Caki2 (cell line): ENCODE results near the gene TACR2. TPM values are rescaled to one million over a fixed set of nuclear protein-coding genes. Genes with fewer than 3 reads are reported as not detected.

ENCODE experiments used
- DNase-seq: peaks from one replicate; pipeline ENCODE4 v3.0.0-alpha.2; 2015; ENCODE audit warnings: low read depth
- in situ Hi-C: cut with HindIII; loops from 2 replicates; pipeline ENCODE4 v1.10.0; 2016; ENCODE audit warnings: low sequenced_read_pairs, low pct_unique_long_range_greater_than_20kb, mixed read lengths
- total RNA-seq: library from RNA; depleted of rRNA; stranded (reverse); fragments of >200 nt; shearing (Covaris generic); gene quantifications from 2 replicates; pipeline ENCODE4 v1.2.3, GENCODE V29; 2014; ENCODE audit warnings: low replicate concordance; rRNA removed

TACR2 gene
- total RNA-seq, 1 experiment from 2014 or later: not detected

- in situ Hi-C loops: no loop called here
- no peak for DNase-seq
These were observed 53.1 kb downstream of the TACR2 start for GRCh38 chr10:69363666-69364065.

GRCh38 chr10:69362471-69362954, 54.2 kb downstream of the TACR2 start:
- peak; percentile 45 for DNase-seq

GRCh38 chr10:69361303-69361614, 55.5 kb downstream of the TACR2 start:
- in situ Hi-C loops: no loop called here
- no peak for DNase-seq

More at GRCh38 chr10:69362471-69362954, 54.2 kb downstream of the TACR2 start:
- in situ Hi-C loops: no loop called here

- in situ Hi-C loops: no loop called here
These were observed 56.0 kb downstream of the TACR2 start for GRCh38 chr10:69360485-69361302.

GRCh38 chr10:69359594-69359993, 57.1 kb downstream of the TACR2 start:
- in situ Hi-C loops: no loop called here
- no peak for DNase-seq

More at GRCh38 chr10:69360485-69361302, 56.0 kb downstream of the TACR2 start:
- peak; percentile 77 for DNase-seq

GRCh38 chr10:69359148-69359547, 57.6 kb downstream of the TACR2 start:
- in situ Hi-C loops: no loop called here
- no peak for DNase-seq

GRCh38 chr10:69358148-69358795, 58.4 kb downstream of the TACR2 start:
- no peak for DNase-seq
- in situ Hi-C loops: no loop called here

GRCh38 chr10:69356187-69356586, 60.5 kb downstream of the TACR2 start:
- DNase-seq: no peak
- in situ Hi-C loops: no loop called here

- no peak for DNase-seq
- in situ Hi-C loops: no loop called here
These were observed 62.6 kb downstream of the TACR2 start for GRCh38 chr10:69353977-69354635.

Other genes with a start within 250 kb of the TACR2 start
- gene SUPV3L1, start 236.7 kb downstream of the TACR2 start, total RNA-seq: 18.0 and 23.5 TPM in 2 replicates
- 52.3 and 68.0 TPM in 2 replicates for gene HKDC1, start 196.6 kb downstream of the TACR2 start, total RNA-seq
- 102 and 117 TPM in 2 replicates for gene HK1, start 138.4 kb downstream of the TACR2 start, total RNA-seq
- 29.9 and 51.0 TPM in 2 replicates for gene TSPAN15, start 34.5 kb upstream of the TACR2 start, total RNA-seq
- gene NEUROG3, start 156.5 kb upstream of the TACR2 start, total RNA-seq: not detected in 2 replicates
- gene FAM241B, start 213.3 kb upstream of the TACR2 start, total RNA-seq: 14.2 and 21.6 TPM in 2 replicates